ENCODE measurements around the gene MELK. TPM values are rescaled to one million over a fixed set of nuclear protein-coding genes. Genes with fewer than 3 reads are reported as not detected.
"Not testable (repeated sequence)": the region's sequence is repeated elsewhere in the genome, so short reads cannot be mapped to it uniquely, and the experiment has no call there.

MELK gene
- polyA plus RNA-seq (2013, experiment 1 of 2) = 38.8 TPM
- polyA plus RNA-seq (2013, experiment 2 of 2) = 44.7 TPM

- Histone ChIP-seq H3K27ac (ENCODE audit: low read depth, low read length, severe bottlenecking) (peak within 1 kb of the TSS; percentile 81), H3K4me1 (ENCODE audit: control insufficient read depth, insufficient read depth, low read length, poor library complexity, severe bottlenecking) (no peaks in the 10 kb centered on the region), H3K9me3 (ENCODE audit: control insufficient read depth, low read length) (no peaks in the 10 kb centered on the region), H3K36me3 (ENCODE audit: control insufficient read depth, insufficient read depth, low read length) (peaks cover 19% of the 10 kb centered on the region), H3K4me3 (ENCODE audit: extremely low read depth, insufficient read depth, low read length, poor library complexity, severe bottlenecking) (peak within 1 kb of the TSS; percentile 90)
- 2 to 3% methylated on average over 57 to 67 of the region's 74 CpGs for WGBS, 2 experiments (ENCODE audit: insufficient coverage in 2 of 2)
Measured at GRCh38 chr9:36572515-36573418, at the start of gene MELK. TSS of gene MELK (plus strand) at chr9:36572895. CDS start at chr9:36581682, 8,787 bp downstream.

GRCh38 chr9:36530224-36530623 is 42.5 kb upstream of the MELK start:
- no peak overlapping the region for H3K27ac ChIP-seq (ENCODE audit: low read depth, low read length, severe bottlenecking)
- WGBS, 2 experiments (ENCODE audit: insufficient coverage in 2 of 2) = 83 to 86% methylated on average over 1 of the region's 2 CpGs
- H3K9me3 ChIP-seq (ENCODE audit: control insufficient read depth, low read length) = no peaks in the 10 kb centered on the region
- no peaks in the 10 kb centered on the region for H3K36me3 ChIP-seq (ENCODE audit: control insufficient read depth, insufficient read depth, low read length)
- no peaks in the 10 kb centered on the region for H3K4me1 ChIP-seq (ENCODE audit: control insufficient read depth, insufficient read depth, low read length, poor library complexity, severe bottlenecking)
- no peak overlapping the region for H3K4me3 ChIP-seq (ENCODE audit: extremely low read depth, insufficient read depth, low read length, poor library complexity, severe bottlenecking)

- Histone ChIP-seq H3K36me3 (ENCODE audit: control insufficient read depth, insufficient read depth, low read length) (no peaks in the 10 kb centered on the region), H3K4me1 (ENCODE audit: control insufficient read depth, insufficient read depth, low read length, poor library complexity, severe bottlenecking) (no peaks in the 10 kb centered on the region), H3K27ac (ENCODE audit: low read depth, low read length, severe bottlenecking) (no peak overlapping the region), H3K9me3 (ENCODE audit: control insufficient read depth, low read length) (no peaks in the 10 kb centered on the region), H3K4me3 (ENCODE audit: extremely low read depth, insufficient read depth, low read length, poor library complexity, severe bottlenecking) (no peak overlapping the region)
- 68 to 77% methylated on average over 2 of the region's 3 CpGs for WGBS, 2 experiments (ENCODE audit: insufficient coverage in 2 of 2)
Measured at GRCh38 chr9:36532353-36532752, 40.3 kb upstream of the MELK start.

- H3K4me1 ChIP-seq (ENCODE audit: control insufficient read depth, insufficient read depth, low read length, poor library complexity, severe bottlenecking); H3K4me3 ChIP-seq (ENCODE audit: extremely low read depth, insufficient read depth, low read length, poor library complexity, severe bottlenecking); H3K36me3 ChIP-seq (ENCODE audit: control insufficient read depth, insufficient read depth, low read length); H3K27ac ChIP-seq (ENCODE audit: low read depth, low read length, severe bottlenecking); H3K9me3 ChIP-seq (ENCODE audit: control insufficient read depth, low read length): not testable (repeated sequence)
- WGBS, 2 experiments (ENCODE audit: insufficient coverage in 2 of 2) = 90 to 95% methylated on average over 5 of the region's 6 CpGs
Measured at GRCh38 chr9:36533726-36534125, 39.0 kb upstream of the MELK start.

- Histone ChIP-seq H3K27ac (ENCODE audit: low read depth, low read length, severe bottlenecking) (no peak overlapping the region), H3K4me3 (ENCODE audit: extremely low read depth, insufficient read depth, low read length, poor library complexity, severe bottlenecking) (no peak overlapping the region), H3K36me3 (ENCODE audit: control insufficient read depth, insufficient read depth, low read length) (no peaks in the 10 kb centered on the region), H3K9me3 (ENCODE audit: control insufficient read depth, low read length) (no peaks in the 10 kb centered on the region), H3K4me1 (ENCODE audit: control insufficient read depth, insufficient read depth, low read length, poor library complexity, severe bottlenecking) (no peaks in the 10 kb centered on the region)
- WGBS, 2 experiments (ENCODE audit: insufficient coverage in 2 of 2) = 100% methylated on average over 1 of the region's 1 CpG; no CpG with 5 or more reads in 1 of the 2 experiments
Measured at GRCh38 chr9:36535107-36535506, 37.6 kb upstream of the MELK start.

- H3K9me3 ChIP-seq (ENCODE audit: control insufficient read depth, low read length) = no peaks in the 10 kb centered on the region
- H3K4me1 ChIP-seq (ENCODE audit: control insufficient read depth, insufficient read depth, low read length, poor library complexity, severe bottlenecking) = no peaks in the 10 kb centered on the region
- 100% methylated on average over 2 to 3 of the region's 4 CpGs for WGBS, 2 experiments (ENCODE audit: insufficient coverage in 2 of 2)
Measured at GRCh38 chr9:36537861-36538260, 34.8 kb upstream of the MELK start.

GRCh38 chr9:36542355-36542754 is 30.3 kb upstream of the MELK start:
- 81 to 91% methylated on average over 7 of the region's 7 CpGs for WGBS, 2 experiments (ENCODE audit: insufficient coverage in 2 of 2)
- H3K9me3 ChIP-seq (ENCODE audit: control insufficient read depth, low read length) = no peaks in the 10 kb centered on the region
- H3K36me3 ChIP-seq (ENCODE audit: control insufficient read depth, insufficient read depth, low read length) = no peaks in the 10 kb centered on the region
- no peaks in the 10 kb centered on the region for H3K4me1 ChIP-seq (ENCODE audit: control insufficient read depth, insufficient read depth, low read length, poor library complexity, severe bottlenecking)
- H3K27ac ChIP-seq (ENCODE audit: low read depth, low read length, severe bottlenecking) = no peak overlapping the region
- H3K4me3 ChIP-seq (ENCODE audit: extremely low read depth, insufficient read depth, low read length, poor library complexity, severe bottlenecking) = no peak overlapping the region

More at GRCh38 chr9:36537861-36538260, 34.8 kb upstream of the MELK start:
- H3K4me3 ChIP-seq (ENCODE audit: extremely low read depth, insufficient read depth, low read length, poor library complexity, severe bottlenecking) = no peak overlapping the region
- H3K36me3 ChIP-seq (ENCODE audit: control insufficient read depth, insufficient read depth, low read length) = no peaks in the 10 kb centered on the region
- H3K27ac ChIP-seq (ENCODE audit: low read depth, low read length, severe bottlenecking) = no peak overlapping the region

GRCh38 chr9:36543916-36544315 is 28.8 kb upstream of the MELK start:
- no peaks in the 10 kb centered on the region for H3K36me3 ChIP-seq (ENCODE audit: control insufficient read depth, insufficient read depth, low read length)
- no peak overlapping the region for H3K27ac ChIP-seq (ENCODE audit: low read depth, low read length, severe bottlenecking)
- 94 to 97% methylated on average over 3 to 4 of the region's 7 CpGs for WGBS, 2 experiments (ENCODE audit: insufficient coverage in 2 of 2)
- no peaks in the 10 kb centered on the region for H3K4me1 ChIP-seq (ENCODE audit: control insufficient read depth, insufficient read depth, low read length, poor library complexity, severe bottlenecking)
- no peak overlapping the region for H3K4me3 ChIP-seq (ENCODE audit: extremely low read depth, insufficient read depth, low read length, poor library complexity, severe bottlenecking)
- H3K9me3 ChIP-seq (ENCODE audit: control insufficient read depth, low read length) = no peaks in the 10 kb centered on the region

GRCh38 chr9:36547598-36547997 is 25.1 kb upstream of the MELK start:
- Histone ChIP-seq H3K36me3 (ENCODE audit: control insufficient read depth, insufficient read depth, low read length) (no peaks in the 10 kb centered on the region), H3K4me3 (ENCODE audit: extremely low read depth, insufficient read depth, low read length, poor library complexity, severe bottlenecking) (no peak overlapping the region), H3K27ac (ENCODE audit: low read depth, low read length, severe bottlenecking) (no peak overlapping the region), H3K9me3 (ENCODE audit: control insufficient read depth, low read length) (no peaks in the 10 kb centered on the region), H3K4me1 (ENCODE audit: control insufficient read depth, insufficient read depth, low read length, poor library complexity, severe bottlenecking) (no peaks in the 10 kb centered on the region)
- no CpG with 5 or more reads among the region's 3 CpGs for WGBS, 2 experiments (ENCODE audit: insufficient coverage in 2 of 2)

- H3K4me1 ChIP-seq (ENCODE audit: control insufficient read depth, insufficient read depth, low read length, poor library complexity, severe bottlenecking) = no peaks in the 10 kb centered on the region
- no peak overlapping the region for H3K27ac ChIP-seq (ENCODE audit: low read depth, low read length, severe bottlenecking)
- WGBS, 2 experiments (ENCODE audit: insufficient coverage in 2 of 2) = 83% methylated on average over 1 of the region's 1 CpG; no CpG with 5 or more reads in 1 of the 2 experiments
- no peaks in the 10 kb centered on the region for H3K9me3 ChIP-seq (ENCODE audit: control insufficient read depth, low read length)
- no peak overlapping the region for H3K4me3 ChIP-seq (ENCODE audit: extremely low read depth, insufficient read depth, low read length, poor library complexity, severe bottlenecking)
- H3K36me3 ChIP-seq (ENCODE audit: control insufficient read depth, insufficient read depth, low read length) = no peaks in the 10 kb centered on the region
Measured at GRCh38 chr9:36548454-36548853, 24.2 kb upstream of the MELK start.

- no peak overlapping the region for H3K4me3 ChIP-seq (ENCODE audit: extremely low read depth, insufficient read depth, low read length, poor library complexity, severe bottlenecking)
- no peak overlapping the region for H3K27ac ChIP-seq (ENCODE audit: low read depth, low read length, severe bottlenecking)
- no peaks in the 10 kb centered on the region for H3K4me1 ChIP-seq (ENCODE audit: control insufficient read depth, insufficient read depth, low read length, poor library complexity, severe bottlenecking)
- 94 to 98% methylated on average over 5 to 7 of the region's 8 CpGs for WGBS, 2 experiments (ENCODE audit: insufficient coverage in 2 of 2)
- no peaks in the 10 kb centered on the region for H3K9me3 ChIP-seq (ENCODE audit: control insufficient read depth, low read length)
- no peaks in the 10 kb centered on the region for H3K36me3 ChIP-seq (ENCODE audit: control insufficient read depth, insufficient read depth, low read length)
Measured at GRCh38 chr9:36550135-36550534, 22.6 kb upstream of the MELK start.

All from mesodermal cell (in vitro differentiated cells).